ENCODE measurements around the gene TIRAP.

Gene TIRAP

GRCh38 chr11:126317756-126318573, 35.1 kb downstream of the TIRAP start:
- Mint-ChIP-seq H3K9me3 (no peaks in the 10 kb centered on the region), H3K27me3 (ENCODE audit: low read depth) (no peaks in the 10 kb centered on the region), H3K4me3 (peak overlapping the region in 2 of 3 experiments; percentile 13 to 26), H3K27ac (peak overlapping the region; percentile 87 to 97 (median 94)), H3K36me3 (ENCODE audit: low read depth) (peaks cover 23% of the 10 kb centered on the region), H3K4me1 (peaks cover 54% of the 10 kb centered on the region)
- TF ChIP-seq, protein P1, sequence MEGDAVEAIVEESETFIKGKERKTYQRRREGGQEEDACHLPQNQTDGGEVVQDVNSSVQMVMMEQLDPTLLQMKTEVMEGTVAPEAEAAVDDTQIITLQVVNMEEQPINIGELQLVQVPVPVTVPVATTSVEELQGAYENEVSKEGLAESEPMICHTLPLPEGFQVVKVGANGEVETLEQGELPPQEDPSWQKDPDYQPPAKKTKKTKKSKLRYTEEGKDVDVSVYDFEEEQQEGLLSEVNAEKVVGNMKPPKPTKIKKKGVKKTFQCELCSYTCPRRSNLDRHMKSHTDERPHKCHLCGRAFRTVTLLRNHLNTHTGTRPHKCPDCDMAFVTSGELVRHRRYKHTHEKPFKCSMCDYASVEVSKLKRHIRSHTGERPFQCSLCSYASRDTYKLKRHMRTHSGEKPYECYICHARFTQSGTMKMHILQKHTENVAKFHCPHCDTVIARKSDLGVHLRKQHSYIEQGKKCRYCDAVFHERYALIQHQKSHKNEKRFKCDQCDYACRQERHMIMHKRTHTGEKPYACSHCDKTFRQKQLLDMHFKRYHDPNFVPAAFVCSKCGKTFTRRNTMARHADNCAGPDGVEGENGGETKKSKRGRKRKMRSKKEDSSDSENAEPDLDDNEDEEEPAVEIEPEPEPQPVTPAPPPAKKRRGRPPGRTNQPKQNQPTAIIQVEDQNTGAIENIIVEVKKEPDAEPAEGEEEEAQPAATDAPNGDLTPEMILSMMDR (IDR thresholded peaks at IDR 0.05; ENCODE audit: unreplicated experiment in 3 of 3): no peak

DNA sequence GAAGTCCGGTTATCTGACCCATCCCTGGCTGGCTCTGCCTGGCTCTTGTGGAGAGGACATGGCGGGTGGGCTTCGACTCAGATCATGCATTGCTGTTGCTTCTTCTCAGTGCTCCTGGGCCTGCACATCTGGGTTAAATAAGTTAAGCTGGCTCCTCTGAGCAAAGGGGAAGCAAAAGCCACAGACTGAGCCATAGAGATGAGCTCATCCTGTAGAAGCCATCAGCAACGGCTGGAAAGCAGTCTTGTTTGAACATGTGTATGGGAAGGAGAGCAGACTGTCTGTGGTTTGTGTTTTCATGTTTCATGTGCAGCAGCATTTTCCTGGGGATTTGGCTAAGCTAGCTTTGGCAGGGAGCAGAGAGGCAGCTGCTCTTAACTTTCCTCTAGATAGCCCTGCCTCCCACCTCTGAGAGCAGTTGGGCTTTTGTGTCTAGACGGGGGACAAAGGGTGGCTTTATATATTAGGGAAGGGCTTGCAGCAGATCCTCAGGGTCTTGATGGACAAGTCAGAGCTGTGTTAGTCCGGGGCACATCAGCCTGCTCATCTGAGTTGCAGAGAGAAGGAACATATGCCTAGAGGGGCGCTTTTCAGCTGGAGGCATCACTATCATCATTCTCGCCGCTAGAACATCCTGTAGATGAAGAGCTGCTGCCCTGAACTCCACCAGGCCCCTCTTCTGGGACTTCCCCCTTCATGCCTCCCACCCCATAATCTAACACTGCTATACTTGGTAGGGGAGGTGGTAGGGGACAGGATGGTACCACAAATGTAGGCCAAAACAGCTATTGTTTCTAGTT, 35.9 kb downstream of the TIRAP start:
- Mint-ChIP-seq H3K36me3 (ENCODE audit: low read depth) (peaks cover 19% of the 10 kb centered on the region), H3K4me1 (peaks cover 49% of the 10 kb centered on the region), H3K9me3 (no peaks in the 10 kb centered on the region), H3K4me3 (peak overlapping the region in 1 of 3 experiments; percentile 13), H3K27me3 (ENCODE audit: low read depth) (no peaks in the 10 kb centered on the region), H3K27ac (peak overlapping the region; percentile 87 to 97 (median 94))
- TF ChIP-seq, protein P1 (IDR thresholded peaks at IDR 0.05; ENCODE audit: unreplicated experiment in 3 of 3): no peak

DNA sequence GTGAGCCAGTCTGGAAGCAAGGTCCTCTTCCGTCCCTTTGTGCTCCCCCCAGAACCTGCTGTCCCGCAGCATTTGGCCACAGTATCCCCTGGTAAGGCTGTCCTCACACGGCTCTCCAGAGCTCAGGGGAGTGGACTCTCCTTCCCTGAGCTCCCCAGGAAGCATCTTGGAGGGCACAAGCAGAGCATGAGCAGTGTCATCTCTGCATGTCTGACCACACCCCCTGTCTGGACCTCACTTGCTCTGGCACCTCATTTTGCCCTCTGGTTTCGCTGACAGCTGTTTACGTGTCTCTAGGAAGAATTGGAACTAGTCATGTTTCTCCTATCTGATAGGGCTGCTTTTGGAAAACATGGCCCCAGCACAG, 36.5 kb downstream of the TIRAP start:
- no peak overlapping the region for H3K4me3 Mint-ChIP-seq
- H3K27ac Mint-ChIP-seq: peak overlapping the region; percentile 87 to 97 (median 94)
- peaks cover 49% of the 10 kb centered on the region for H3K4me1 Mint-ChIP-seq
- no peaks in the 10 kb centered on the region for H3K9me3 Mint-ChIP-seq
- TF ChIP-seq, protein P1 (IDR thresholded peaks at IDR 0.05; ENCODE audit: unreplicated experiment in 3 of 3): no peak
- H3K36me3 Mint-ChIP-seq (ENCODE audit: low read depth): peaks cover 15% of the 10 kb centered on the region
- no peaks in the 10 kb centered on the region for H3K27me3 Mint-ChIP-seq (ENCODE audit: low read depth)

GRCh38 chr11:126322996-126323395, 40.1 kb downstream of the TIRAP start:
- no peak overlapping the region for H3K27ac Mint-ChIP-seq
- no peak overlapping the region for H3K4me3 Mint-ChIP-seq
- TF ChIP-seq, protein P1 (IDR thresholded peaks at IDR 0.05; ENCODE audit: unreplicated experiment in 3 of 3): no peak
- H3K4me1 Mint-ChIP-seq: peaks cover 42% of the 10 kb centered on the region
- H3K36me3 Mint-ChIP-seq (ENCODE audit: low read depth): no peaks in the 10 kb centered on the region
- no peaks in the 10 kb centered on the region for H3K9me3 Mint-ChIP-seq
- H3K27me3 Mint-ChIP-seq (ENCODE audit: low read depth): no peaks in the 10 kb centered on the region

DNA sequence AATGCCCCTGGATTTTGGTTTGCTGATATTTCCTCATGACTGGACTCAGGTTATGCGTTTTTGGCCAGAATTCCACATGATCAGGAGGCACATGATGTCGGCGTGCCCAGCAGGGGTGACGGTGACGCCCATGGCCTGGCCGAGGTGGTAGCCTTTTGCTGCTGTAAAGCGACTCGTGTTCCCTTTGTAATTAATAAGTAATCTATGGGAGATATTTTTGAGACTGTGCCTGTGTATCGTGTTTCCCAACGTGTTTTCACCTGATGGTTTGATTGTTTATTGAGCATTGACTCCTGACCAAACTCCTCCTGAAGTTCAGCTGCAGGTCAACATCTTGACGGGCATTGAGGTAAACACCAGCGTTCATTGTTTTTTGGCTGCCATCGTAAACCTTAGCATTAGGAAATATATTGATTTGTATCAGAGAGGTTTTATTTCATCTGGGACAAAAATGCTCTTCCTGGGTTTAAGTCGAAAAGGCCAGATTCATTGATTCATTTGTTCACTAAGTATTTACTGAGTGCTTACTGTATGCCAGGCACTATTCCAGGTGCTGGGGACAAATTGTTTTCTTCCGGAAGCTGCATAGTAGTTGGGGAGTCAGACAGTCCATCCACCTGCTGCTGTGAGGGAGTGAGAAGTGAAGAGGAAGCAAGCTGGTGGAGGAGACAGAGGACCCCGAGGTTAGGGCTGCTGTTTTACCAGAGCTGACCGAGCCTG, 44.5 kb downstream of the TIRAP start:
- peaks cover 3% of the 10 kb centered on the region for H3K36me3 Mint-ChIP-seq (ENCODE audit: low read depth)
- H3K27ac Mint-ChIP-seq: peak overlapping the region in 2 of 3 experiments; percentile 13 to 21
- TF ChIP-seq, protein P1 (IDR thresholded peaks at IDR 0.05; ENCODE audit: unreplicated experiment in 3 of 3): no peak
- peaks cover 18% of the 10 kb centered on the region for H3K4me1 Mint-ChIP-seq
- H3K27me3 Mint-ChIP-seq (ENCODE audit: low read depth): no peaks in the 10 kb centered on the region
- H3K9me3 Mint-ChIP-seq: no peaks in the 10 kb centered on the region
- H3K4me3 Mint-ChIP-seq: no peak overlapping the region

All from nephron (organoid).